GM19397 (cell line): ENCODE measurements around the gene ADAMTSL4.
A peak's percentile ranks its signal among the peaks of the same experiment; 100 is the strongest.

Source experiments
- ATAC-seq: cut with Tn5 transposase; IDR thresholded peaks from one replicate; pipeline ENCODE4 v1.9.1; 2021; ENCODE audit warnings: mild to moderate bottlenecking, moderate library complexity; ENCODE audit not compliant: unreplicated experiment

The ADAMTSL4 gene

DNA sequence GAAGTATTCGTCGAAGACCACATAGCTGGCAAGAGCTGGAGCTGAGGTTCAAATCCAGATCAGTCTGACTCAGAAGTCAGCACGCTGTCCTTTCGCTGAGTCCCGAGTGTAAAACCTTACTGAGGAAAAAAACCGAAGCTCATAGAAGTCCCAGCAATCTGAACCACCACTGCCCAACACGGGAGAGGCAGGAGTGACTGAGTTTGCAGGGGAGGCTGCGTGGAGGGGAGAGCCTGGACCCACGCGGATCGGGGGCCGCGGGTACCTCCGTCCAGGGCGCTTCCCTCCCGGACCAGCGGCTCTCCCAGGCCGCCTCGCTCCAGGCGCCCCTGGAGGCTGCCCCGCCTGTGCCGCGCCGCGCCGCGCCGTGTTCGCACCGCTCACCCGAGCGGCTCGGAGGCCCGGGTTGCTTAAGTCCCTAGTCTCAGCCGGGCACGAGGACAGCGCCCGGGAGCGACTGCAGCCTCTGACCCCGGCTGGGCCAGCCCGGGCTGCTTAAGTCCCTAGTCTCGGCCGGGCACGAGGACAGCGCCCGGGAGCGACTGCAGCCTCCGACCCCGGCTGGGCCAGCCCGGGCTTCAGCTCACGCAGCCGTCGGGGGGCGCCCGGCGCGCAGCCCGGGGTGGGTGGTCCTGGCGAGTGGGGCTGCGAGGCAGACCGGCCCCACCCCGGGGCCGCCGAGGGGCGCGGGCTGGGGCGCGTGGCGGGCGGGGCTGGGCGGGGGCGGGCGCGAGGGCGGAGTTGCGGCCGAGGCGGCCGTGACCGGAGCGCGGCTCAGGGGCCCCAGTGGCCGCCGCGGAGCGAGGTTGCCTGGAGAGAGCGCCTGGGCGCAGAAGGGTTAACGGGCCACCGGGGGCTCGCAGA is at the start of gene ADAMTSL4:
TSS of gene ADAMTSL4 (plus strand) at position 777 of the 864 bp plus-strand sequence. CDS start 2,881 bp downstream, outside the sequence.
- ATAC-seq = no peak

DNA sequence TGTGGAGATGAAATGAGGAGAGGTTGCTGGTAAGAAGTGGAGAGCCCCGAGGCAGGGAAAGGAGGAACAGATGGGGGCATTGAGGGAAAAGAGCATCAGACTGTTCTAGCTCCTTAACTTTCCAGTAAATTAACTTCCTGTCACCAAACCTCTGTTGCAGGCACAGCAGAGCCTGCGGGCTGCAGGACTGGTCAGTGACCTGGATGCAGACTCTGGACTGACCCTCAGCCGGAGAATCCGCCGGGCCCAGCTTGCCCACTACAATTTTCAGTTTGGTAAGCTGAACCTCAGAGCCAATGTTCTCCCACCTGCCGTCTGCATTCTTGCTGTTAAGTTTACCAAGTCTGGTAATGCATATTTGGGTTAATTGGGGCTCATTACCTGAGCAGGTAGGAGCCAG is 43.8 kb upstream of the ADAMTSL4 start:
- ATAC-seq = no peak

DNA sequence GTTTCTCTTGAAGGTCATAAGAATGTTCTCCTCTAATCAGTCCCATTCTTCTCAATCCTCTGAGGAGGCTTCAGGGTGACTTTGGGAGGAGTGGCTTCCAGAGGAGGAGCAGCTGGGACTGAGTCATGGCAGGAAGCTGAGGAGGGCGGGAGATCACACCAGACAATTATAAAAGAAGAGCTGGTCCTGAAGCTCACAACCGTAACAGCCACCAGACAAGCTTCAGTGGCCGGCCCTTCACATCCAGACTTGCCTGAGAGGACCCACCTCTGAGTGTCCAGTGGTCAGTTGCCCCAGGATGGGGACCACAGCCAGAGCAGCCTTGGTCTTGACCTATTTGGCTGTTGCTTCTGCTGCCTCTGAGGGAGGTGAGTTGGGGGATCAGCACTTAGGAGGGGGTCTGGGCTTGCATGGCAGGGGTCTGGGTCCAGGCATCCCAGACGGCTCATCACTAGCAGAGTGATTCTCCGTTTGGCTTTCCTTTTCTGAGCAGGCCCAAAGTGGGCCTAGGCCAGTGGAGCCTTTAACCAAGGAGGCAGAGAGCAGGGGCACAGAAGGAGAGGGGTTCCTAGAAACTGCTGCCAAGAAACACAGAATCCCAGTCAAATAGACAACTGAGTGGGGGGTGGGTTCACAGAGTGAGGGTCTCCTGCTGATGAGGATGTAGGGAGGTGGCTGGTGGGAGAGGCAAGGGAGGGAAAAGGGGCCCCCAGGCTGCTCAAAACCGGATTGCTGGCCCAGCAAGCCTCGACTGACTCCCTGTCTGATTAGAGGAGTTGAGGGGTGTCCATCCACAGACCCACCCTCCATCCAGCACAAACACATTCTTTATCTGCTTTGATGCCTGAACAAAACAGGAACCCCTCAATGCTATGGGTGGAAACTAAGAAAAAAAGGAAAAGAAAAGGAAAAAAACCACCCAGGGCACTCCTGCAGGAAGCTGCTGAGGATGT is 41.0 kb upstream of the ADAMTSL4 start, which contains the start of gene ECM1:
TSS of gene ECM1 (plus strand) at position 198 of the 953 bp plus-strand sequence. CDS start at position 299, 101 bp downstream.
- no peak for ATAC-seq

DNA sequence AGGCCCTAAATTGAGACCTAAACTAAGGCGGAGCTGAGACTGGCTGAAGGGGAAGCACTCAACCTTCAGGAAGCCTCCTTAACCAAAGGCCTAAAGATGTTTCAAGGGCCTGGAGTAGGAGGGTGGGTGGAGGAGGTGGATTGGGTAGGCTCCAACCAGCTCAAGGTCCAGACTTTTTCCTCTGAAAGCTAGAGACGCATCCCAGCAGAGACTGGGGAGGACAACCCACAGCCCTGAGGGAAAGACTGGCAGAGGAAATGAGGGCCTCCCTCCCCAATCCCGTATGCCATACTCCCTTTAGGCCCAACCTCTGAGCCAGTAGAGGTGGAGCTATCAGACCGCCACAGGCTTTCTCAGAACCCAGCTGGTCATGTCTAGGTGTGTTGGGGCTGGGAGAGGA is 40.2 kb upstream of the ADAMTSL4 start:
- no peak for ATAC-seq

DNA sequence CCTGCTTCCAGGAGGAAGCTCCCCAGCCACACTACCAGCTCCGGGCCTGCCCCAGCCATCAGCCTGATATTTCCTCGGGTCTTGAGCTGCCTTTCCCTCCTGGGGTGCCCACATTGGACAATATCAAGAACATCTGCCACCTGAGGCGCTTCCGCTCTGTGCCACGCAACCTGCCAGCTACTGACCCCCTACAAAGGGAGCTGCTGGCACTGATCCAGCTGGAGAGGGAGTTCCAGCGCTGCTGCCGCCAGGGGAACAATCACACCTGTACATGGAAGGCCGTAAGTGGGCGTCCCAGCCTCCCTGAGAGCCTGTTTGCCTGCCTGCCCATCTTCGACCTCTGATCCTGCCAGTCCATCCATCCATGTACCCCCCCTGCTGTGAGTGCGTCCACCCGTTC is 37.7 kb upstream of the ADAMTSL4 start:
- no peak for ATAC-seq

DNA sequence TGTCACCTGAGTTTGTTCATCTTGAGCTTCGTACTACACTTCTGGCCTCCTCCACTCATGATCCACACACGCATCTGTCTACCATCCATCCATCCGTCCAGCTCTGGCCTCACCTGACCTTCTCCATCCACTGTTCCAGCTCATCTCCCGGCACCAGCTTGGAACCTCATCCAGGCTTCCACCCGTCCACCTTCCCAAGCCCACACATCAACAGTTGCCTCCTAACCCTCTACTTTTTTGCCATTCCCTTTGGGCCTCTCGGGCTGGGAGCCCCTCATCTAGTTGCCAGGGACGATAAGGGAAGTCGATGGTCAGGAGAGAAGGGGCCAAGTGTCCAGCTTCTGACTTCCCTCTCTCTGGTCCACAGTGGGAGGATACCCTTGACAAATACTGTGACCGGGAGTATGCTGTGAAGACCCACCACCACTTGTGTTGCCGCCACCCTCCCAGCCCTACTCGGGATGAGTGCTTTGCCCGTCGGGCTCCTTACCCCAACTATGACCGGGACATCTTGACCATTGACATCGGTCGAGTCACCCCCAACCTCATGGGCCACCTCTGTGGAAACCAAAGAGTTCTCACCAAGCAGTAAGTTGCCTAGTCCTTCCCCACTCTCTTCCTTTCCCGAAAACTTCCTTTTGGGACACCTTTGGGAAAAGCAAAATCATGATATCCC is 37.1 kb upstream of the ADAMTSL4 start:
- no peak for ATAC-seq

DNA sequence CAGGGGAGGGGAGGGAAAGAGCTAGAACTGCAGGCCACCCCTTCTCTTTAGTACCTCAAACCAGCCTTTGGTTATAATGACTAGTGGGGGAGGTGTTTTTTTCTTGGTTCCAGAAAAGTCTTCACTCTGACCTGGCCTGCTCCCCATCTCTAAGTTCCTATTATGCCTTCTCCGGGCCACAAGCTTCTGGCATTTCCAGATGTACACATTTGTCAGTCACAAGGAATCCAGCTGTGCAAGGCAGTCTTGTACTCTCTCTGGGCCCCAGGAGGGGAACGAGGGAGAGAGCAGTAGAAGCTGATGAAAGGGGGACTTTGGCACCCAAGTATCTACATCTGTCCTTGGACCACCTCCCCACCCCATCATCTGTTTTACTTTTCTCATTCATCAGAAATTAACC is 36.4 kb upstream of the ADAMTSL4 start:
- ATAC-seq = no peak

DNA sequence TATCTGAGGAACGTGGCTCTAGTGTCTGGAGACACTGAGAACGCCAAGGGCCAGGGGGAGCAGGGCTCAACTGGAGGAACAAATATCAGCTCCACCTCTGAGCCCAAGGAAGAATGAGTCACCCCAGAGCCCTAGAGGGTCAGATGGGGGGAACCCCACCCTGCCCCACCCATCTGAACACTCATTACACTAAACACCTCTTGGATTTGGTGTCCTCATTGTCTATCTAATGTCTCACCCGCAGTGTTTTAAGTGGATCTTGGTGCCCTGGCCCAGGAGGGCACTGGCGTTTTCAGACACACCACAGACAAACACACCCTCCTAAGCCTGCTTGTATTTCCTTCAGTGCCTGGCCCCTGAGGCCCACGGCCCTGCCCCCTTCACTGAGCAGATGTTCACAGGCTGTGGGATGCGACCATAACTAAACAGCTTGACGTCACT is 35.8 kb upstream of the ADAMTSL4 start:
- ATAC-seq = no peak

DNA sequence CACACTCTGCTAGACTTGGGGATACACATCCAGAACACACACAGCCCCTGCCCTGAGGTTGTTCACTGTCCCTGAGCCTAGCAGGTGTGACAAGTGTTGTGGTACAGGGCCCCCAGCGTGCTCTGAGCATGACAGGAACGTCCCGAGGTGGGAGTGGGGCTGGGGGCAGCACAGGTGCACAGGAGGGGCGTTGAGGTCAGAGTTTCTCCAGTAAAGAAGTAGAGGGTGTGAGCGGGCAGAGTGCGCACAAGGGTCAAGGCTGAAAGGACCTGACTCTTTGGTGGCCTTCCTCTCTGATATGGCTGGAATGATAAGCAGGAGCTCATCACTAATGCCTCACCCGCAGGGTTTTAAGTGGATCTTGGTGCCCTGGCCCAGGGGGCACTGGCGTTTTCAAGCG is 34.9 kb upstream of the ADAMTSL4 start:
- no peak for ATAC-seq

DNA sequence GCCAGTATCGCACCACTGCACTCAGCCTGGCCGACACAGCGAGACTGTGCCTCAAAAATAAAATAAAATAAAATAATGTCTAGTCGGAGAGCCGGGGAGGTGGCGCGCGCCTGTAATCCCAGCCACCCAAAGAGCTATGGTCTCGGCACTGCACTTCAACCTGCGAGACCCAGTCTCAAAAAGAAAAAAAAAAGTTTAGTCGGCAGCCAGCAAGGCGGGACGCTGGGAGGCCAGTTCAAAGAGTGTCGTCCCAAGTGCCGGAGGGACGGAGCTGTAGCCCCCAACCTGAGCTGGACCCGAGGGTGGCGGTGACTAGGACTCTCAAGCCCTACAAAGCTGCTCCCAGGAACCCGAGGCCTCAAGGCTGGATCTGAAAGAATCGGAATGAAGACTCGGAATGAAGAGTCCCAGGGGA is 34.3 kb upstream of the ADAMTSL4 start:
- ATAC-seq = no peak

DNA sequence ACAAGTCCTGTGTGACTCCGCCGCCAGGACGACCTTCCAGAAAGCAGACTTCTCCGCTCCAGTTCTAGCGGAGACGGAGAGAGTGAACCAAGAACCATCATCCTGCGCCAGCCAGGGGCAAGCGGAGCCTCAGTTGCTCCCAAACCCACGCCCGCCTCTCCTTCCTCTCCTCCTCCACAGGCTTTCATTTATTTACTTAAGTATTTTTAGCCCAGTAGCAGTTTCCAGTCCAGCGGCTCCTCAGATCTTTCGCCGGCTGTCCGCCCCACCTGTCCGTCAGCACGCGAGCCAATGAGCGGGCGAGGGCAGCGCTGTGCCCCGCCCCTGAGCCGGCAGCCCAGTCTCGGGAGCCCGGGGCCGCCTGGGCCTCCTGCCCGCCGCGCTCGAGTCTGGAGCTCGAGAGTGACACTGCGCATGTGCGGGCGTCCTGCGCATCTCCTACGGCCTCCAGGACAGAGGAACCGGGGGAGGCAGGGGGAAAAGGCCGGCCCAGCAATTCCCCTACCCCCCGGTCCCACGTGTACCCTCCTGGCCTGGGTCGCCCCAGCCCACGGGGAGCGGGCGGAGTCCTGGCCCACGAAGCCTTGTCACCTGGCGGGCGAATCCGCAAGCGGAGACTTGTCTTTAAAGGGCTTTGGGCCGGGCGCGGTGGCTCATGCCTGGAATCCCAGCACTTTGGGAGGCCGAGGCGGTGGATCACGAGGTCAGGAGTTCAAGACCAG is 33.7 kb upstream of the ADAMTSL4 start, which contains the start of gene FALEC:
TSS of gene FALEC (plus strand) at position 425 of the 722 bp plus-strand sequence.
- ATAC-seq = peak; percentile 99

DNA sequence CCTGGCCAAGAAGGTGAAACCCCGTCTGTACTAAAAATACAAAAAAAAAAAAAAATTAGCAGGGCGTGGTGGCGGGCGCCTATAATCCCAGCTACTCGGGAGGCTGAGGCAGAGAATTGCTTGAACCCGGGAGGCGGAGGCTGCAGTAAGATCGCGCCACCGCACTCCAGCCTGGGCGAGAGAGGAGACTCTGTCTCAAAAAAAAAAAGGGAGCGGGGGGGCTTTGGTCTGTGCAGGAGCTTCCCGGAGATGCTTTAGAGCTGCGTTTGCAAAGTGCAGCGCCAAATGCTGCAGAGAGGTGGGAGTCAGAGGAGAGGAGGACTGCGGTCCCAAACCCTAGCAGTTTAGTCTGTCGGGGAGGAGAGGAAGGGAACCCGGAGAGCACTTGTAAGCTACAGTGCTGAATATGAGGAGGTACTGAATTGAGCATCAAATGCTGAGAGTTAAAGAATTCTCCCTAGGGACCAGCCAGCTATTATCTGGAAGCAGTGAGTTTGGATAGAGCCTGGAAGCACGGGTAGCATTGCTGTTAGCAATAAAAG is 33.1 kb upstream of the ADAMTSL4 start:
- ATAC-seq = no peak

DNA sequence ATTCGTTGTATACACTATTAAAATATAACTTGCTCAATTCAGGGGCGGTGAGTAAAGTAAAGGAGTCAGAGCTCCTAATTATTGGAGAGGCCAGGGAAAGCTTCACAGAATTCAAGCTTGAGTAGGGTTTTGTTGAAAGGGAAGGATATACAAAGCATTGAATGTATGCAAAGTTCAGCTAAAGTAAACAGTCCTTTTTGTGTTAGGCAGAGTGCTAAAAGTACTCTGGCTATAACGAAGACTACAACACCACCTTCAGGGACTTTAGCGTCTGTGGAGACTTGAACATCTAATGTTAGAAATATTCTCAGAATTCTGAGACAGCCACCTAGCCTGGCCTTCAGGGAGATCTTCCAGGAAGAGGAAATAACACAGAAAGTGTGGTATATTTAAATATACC is 32.6 kb upstream of the ADAMTSL4 start:
- ATAC-seq = no peak

DNA sequence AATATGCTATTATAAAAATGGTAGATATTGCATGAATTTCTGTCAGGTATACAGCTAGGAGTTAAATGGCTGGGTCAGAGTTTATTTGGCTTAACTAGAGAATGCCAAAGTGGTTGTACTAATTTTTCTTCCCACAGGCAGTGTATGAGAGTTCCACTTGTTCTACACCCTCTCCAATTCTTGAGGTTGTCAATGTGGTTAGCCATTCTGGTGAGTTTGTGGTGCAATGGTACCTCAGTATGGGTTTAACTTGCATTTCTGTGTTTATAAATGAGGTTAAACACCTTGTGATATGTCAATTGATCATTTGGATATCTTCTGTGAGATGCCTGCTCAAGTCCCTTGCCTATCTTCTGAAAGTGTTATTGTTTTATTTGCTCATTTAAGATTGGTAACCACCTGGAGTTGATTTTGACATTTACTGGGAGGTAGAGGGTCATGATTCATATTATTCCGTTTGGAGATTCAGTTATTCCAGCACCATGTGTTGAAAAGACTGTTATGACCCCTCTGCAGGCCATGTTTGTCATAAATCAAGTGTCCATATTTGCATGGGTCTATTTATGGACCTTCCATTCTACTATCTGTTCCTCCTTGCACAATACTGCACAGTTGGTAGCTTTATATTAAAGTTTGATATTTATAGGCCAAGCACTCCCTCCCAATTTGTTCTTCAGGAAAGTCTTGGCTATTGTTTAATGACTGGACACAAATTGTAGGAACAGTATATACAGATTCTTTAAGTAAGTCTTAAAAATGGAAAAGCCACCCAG is 27.8 kb upstream of the ADAMTSL4 start:
- ATAC-seq = no peak

DNA sequence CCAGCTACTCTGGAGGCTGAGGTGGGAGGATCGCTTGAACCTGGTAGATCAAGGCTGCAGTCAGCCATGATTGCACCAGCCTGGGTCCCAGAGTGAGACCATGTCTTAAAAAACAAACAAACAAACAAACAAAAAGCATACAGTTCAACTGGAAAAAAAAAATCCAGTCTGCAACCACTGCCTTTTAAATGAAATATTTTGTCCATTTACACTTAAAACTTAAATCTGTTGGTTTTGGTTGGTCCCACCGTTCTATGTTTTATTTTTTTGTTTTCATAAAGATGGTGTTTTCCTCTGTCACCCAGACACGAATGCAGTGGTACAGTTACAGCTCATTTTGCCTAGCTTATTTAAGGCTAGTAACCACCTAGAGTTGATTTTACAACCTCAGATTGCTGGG is 23.9 kb upstream of the ADAMTSL4 start:
- no peak for ATAC-seq

DNA sequence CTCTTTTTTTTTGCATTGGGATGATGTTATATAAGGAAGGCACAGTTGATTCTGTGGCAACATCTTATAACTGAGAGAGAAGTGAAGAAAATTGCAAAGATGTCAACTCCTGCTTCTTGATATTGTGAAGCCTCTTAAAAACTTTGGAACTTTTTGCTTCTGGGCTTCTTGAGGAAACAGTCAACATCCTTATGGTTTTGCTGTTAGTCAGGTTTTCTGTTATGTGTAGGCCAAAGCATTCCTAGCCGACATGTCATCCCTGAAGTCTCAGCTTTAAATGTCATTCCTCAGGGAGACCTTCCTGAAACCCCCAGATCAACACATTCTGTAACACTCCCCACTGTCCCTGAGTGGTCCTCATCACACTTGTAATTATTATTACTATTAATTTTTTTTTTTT is 21.0 kb upstream of the ADAMTSL4 start:
- ATAC-seq = no peak

DNA sequence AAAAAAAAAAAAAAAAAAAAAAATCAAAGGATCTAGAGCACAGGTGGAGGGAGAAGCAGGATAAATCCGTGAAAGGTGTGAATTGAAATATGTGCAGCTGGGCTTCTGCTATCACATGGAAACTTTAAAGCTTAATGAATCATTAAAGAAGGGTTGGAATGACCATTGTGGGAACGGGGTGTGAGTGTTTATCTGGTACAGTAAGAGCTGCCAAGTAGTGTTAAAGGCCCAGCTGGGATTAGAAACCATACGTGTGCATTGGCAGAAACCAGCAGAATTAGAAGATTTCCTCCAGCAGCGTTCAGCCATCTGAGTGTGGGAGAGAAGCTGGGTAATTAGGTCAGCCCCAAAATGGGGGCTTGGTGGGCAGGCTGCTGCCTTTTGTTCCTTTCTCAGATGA is 20.2 kb upstream of the ADAMTSL4 start:
- no peak for ATAC-seq

DNA sequence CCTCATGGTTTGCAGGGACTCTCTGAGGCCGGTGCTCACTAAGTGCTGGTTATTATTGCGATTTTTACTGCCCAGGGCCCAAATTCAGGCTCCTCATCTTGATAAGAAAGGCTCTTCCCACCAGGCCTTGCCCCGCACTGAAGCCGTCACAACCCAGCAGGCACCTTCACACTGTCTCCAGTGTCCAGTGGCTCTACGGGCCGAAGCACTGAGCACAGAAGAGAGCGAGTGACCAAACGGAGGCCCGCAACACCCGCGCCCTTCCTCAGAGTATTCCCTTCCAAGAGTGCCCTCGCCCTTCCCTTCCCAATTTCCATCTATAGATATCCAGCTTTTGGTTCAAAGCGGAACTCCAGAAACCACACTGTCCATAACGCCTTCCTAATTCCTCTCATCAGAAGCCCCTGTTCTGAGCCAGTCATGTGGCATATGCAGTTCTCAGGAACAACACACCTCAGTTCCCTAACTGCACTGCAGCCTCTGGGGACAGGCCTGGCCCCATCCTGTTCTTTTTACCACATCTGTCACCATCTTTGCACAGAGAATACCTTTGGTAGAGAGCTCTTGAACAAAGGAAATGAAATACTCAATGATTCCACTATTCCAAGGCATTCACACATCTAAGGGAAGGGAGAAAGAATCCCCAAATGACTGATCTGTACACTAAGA is 18.6 kb upstream of the ADAMTSL4 start:
- no peak for ATAC-seq

DNA sequence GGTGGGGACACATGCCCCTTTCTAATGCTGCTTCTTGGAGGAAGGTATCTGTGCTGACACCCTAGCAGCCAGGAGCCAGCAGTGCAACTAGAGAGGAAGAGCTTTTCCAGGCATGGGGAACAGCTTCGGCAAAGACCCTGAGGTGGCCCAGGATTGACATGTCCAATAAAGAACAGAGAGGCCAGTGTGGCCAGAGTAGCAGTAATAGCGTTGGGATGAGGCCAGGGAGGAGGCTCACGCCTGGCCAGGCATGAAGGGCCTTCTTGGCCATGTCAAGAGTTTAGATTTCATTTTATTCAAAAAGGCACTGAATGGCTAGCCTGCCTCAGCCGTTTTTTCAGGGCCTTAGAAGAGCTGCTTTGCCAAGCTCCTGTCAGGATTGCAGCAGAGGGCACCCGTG is 16.3 kb upstream of the ADAMTSL4 start:
- no peak for ATAC-seq
